GM21825 (cell line): Measurements from ENCODE around the gene NIM1K.
A peak's percentile ranks its signal among the peaks of the same experiment; 100 is the strongest.
"Not testable (repeated sequence)": the region's sequence is repeated elsewhere in the genome, so short reads cannot be mapped to it uniquely, and the experiment has no call there.

ENCODE experiments used
- ATAC-seq: cut with Tn5 transposase; IDR thresholded peaks from one replicate; pipeline ENCODE4 v1.9.1; 2021; ENCODE audit warnings: mild to moderate bottlenecking, moderate library complexity; ENCODE audit not compliant: unreplicated experiment

The NIM1K gene

GRCh38 chr5:43313035-43313853 is 121.2 kb downstream of the NIM1K start, which contains the start of gene HMGCS1:
Gene HMGCS1, minus strand, starts transcription at chr5:43313412. Its CDS starts 14,447 bp downstream, at chr5:43298965.
- ATAC-seq, result peak; percentile 93

GRCh38 chr5:43313854-43314457 is 121.9 kb downstream of the NIM1K start:
- no peak for ATAC-seq

GRCh38 chr5:43314724-43315123 is 122.7 kb downstream of the NIM1K start:
- no peak for ATAC-seq

- ATAC-seq, result no peak
Measured at GRCh38 chr5:43315263-43315662, 123.2 kb downstream of the NIM1K start.

- ATAC-seq, result no peak
Measured at GRCh38 chr5:43315682-43316081, 123.7 kb downstream of the NIM1K start.

GRCh38 chr5:43316421-43316820 is 124.4 kb downstream of the NIM1K start:
- ATAC-seq, result no peak

GRCh38 chr5:43320846-43321245 is 128.8 kb downstream of the NIM1K start:
- no peak for ATAC-seq

GRCh38 chr5:43323488-43323887 is 131.5 kb downstream of the NIM1K start:
- not testable (repeated sequence) for ATAC-seq

GRCh38 chr5:43325624-43326023 is 133.6 kb downstream of the NIM1K start:
- not testable (repeated sequence) for ATAC-seq
